ENCODE data around the gene CES4A. TPM values are rescaled to one million over a fixed set of nuclear protein-coding genes. Genes with fewer than 3 reads are reported as not detected.

The CES4A gene
- total and polyA plus RNA-seq, 12 donors, result 3.8 to 20.6 (median 6.2) TPM

DNA sequence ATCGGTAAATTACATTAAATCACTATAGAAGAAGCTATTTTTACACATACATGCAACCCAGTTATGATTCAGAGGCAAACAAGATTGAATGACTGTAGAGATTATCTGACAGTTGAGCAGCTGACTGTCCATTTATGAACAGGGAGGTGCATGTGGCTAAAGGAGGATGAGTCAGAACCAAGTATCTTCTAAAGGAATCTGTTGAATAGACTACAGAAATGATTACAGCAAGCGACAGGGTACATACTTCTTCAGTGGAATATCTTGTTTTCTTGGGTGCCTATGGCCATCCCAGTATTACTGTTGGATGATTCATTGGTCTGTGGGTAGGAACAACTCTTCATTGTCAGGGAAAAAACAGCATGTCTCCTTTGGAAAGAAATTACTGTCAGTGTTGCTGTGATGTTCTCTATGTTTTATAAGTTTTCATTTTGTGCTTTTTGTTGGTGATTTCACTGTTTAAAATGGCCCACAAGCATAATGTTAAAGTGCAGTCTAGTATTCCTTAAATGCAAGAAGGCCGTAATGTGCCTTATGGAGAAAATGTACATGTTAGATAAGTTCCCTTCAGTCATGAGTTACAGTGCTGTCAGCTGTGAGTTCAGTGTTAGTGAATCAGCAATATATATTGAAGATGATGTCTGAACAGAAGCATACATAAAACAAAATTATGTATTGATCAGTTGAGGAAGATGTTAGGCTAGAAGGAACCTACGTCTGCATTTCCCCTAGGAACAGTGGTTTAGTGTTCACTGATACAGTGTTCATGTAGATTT lies 67.5 kb downstream of the CES4A start:
- H3K4me3 ChIP-seq, result no peak overlapping the region
- DNase-seq, result no peak
- H3K27me3 ChIP-seq, result no peaks in the 10 kb centered on the region
- ATAC-seq, result no peak
- peaks cover 0 to 4% (median 0%) of the 10 kb centered on the region in 11 donors for H3K9me3 ChIP-seq
- TF ChIP-seq, protein P1, sequence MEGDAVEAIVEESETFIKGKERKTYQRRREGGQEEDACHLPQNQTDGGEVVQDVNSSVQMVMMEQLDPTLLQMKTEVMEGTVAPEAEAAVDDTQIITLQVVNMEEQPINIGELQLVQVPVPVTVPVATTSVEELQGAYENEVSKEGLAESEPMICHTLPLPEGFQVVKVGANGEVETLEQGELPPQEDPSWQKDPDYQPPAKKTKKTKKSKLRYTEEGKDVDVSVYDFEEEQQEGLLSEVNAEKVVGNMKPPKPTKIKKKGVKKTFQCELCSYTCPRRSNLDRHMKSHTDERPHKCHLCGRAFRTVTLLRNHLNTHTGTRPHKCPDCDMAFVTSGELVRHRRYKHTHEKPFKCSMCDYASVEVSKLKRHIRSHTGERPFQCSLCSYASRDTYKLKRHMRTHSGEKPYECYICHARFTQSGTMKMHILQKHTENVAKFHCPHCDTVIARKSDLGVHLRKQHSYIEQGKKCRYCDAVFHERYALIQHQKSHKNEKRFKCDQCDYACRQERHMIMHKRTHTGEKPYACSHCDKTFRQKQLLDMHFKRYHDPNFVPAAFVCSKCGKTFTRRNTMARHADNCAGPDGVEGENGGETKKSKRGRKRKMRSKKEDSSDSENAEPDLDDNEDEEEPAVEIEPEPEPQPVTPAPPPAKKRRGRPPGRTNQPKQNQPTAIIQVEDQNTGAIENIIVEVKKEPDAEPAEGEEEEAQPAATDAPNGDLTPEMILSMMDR (IDR thresholded peaks at IDR 0.05), result no peak
- WGBS, 2 donors, result 90 to 91% methylated on average over 4 of the region's 4 CpGs
- H3K27ac ChIP-seq, result no peak overlapping the region
- peaks cover 0 to 31% (median 0%) of the 10 kb centered on the region in 9 donors for H3K4me1 ChIP-seq
- H3K36me3 ChIP-seq, result peaks cover 0 to 28% (median 0%) of the 10 kb centered on the region in 9 donors
- intact Hi-C loops (cut with DNase I), result no loop called here

Other genes with a start within 250 kb of the CES4A start
- 100 to 1,000 TPM in 2 of 10 donors, 10 to 100 TPM in 8; 70.4 to 109 (median 89.0) TPM for gene DYNC1LI2, start 237.0 kb upstream of the CES4A start, total RNA-seq
- gene DYNC1LI2, start 237.0 kb upstream of the CES4A start, polyA plus RNA-seq, result 10 to 100 TPM; 27.2 to 53.9 TPM
- gene TERB1, start 187.0 kb upstream of the CES4A start, total RNA-seq, result under 1 TPM in 1 of 10 donors, not detected in 9; 0.12 TPM
- not detected for gene TERB1, start 187.0 kb upstream of the CES4A start, polyA plus RNA-seq
- 10 to 100 TPM; 29.6 to 35.9 (median 31.3) TPM for gene NAE1, start 157.6 kb upstream of the CES4A start, total RNA-seq
- gene NAE1, start 157.6 kb upstream of the CES4A start, polyA plus RNA-seq, result 10 to 100 TPM; 23.7 to 27.8 TPM
- gene CA7, start 144.2 kb upstream of the CES4A start, total RNA-seq, result not detected
- not detected for gene CA7, start 144.2 kb upstream of the CES4A start, polyA plus RNA-seq
- gene PDP2, start 108.1 kb upstream of the CES4A start, total RNA-seq, result 1 to 10 TPM; 2.9 to 5.7 (median 3.8) TPM
- gene PDP2, start 108.1 kb upstream of the CES4A start, polyA plus RNA-seq, result 1 to 10 TPM; 1.2 to 1.4 TPM
- gene CDH16, start 69.7 kb upstream of the CES4A start, total RNA-seq, result under 1 TPM in 3 of 10 donors, not detected in 7; 0.25 to 0.47 (median 0.47) TPM
- under 1 TPM; 0.15 to 0.59 TPM for gene CDH16, start 69.7 kb upstream of the CES4A start, polyA plus RNA-seq
- gene RRAD, start 63.1 kb upstream of the CES4A start, total RNA-seq, result 1,000 to 10,000 TPM in 1 of 10 donors, 100 to 1,000 TPM in 5, 10 to 100 TPM in 4; 48.4 to 1,227 (median 105) TPM
- gene RRAD, start 63.1 kb upstream of the CES4A start, polyA plus RNA-seq, result 100 to 1,000 TPM; 176 to 435 TPM
- 100 to 1,000 TPM; 103 to 196 (median 111) TPM for gene CIAO2B, start 54.2 kb upstream of the CES4A start, total RNA-seq
- gene CIAO2B, start 54.2 kb upstream of the CES4A start, polyA plus RNA-seq, result 100 to 1,000 TPM; 189 to 743 TPM
- 100 to 1,000 TPM in 3 of 10 donors, 10 to 100 TPM in 7; 56.1 to 194 (median 81.5) TPM for gene CES2, start 53.1 kb upstream of the CES4A start, total RNA-seq
- 100 to 1,000 TPM in 1 of 2 donors, 10 to 100 TPM in 1; 25.1 to 145 TPM for gene CES2, start 53.1 kb upstream of the CES4A start, polyA plus RNA-seq
- 1 to 10 TPM in 6 of 10 donors, under 1 TPM in 4; 0.45 to 2.4 (median 1.1) TPM for gene CES3, start 27.3 kb upstream of the CES4A start, total RNA-seq
- gene CES3, start 27.3 kb upstream of the CES4A start, polyA plus RNA-seq, result 1 to 10 TPM in 1 of 2 donors, under 1 TPM in 1; 0.07 to 2.8 TPM
- 10 to 100 TPM; 22.2 to 36.4 (median 29.8) TPM for gene CBFB, start 40.6 kb downstream of the CES4A start, total RNA-seq
- gene CBFB, start 40.6 kb downstream of the CES4A start, polyA plus RNA-seq, result 10 to 100 TPM; 17.6 to 22.9 TPM
- 10 to 100 TPM in 8 of 10 donors, 1 to 10 TPM in 2; 8.9 to 12.7 (median 11.7) TPM for gene PHAF1, start 121.4 kb downstream of the CES4A start, total RNA-seq
- gene PHAF1, start 121.4 kb downstream of the CES4A start, polyA plus RNA-seq, result 1 to 10 TPM; 7.1 to 7.2 TPM
- 10 to 100 TPM in 4 of 10 donors, 1 to 10 TPM in 6; 7.4 to 17.6 (median 9.6) TPM for gene B3GNT9, start 162.4 kb downstream of the CES4A start, total RNA-seq
- 10 to 100 TPM in 1 of 2 donors, 1 to 10 TPM in 1; 5.4 to 19.1 TPM for gene B3GNT9, start 162.4 kb downstream of the CES4A start, polyA plus RNA-seq
- gene TRADD, start 171.3 kb downstream of the CES4A start, total RNA-seq, result 10 to 100 TPM in 1 of 10 donors, 1 to 10 TPM in 9; 4.8 to 12.4 (median 5.7) TPM
- gene TRADD, start 171.3 kb downstream of the CES4A start, polyA plus RNA-seq, result 10 to 100 TPM in 1 of 2 donors, 1 to 10 TPM in 1; 9.7 to 17.9 TPM
- 10 to 100 TPM in 1 of 10 donors, 1 to 10 TPM in 9; 3.9 to 10.5 (median 5.0) TPM for gene FBXL8, start 171.4 kb downstream of the CES4A start, total RNA-seq
- 10 to 100 TPM in 1 of 2 donors, 1 to 10 TPM in 1; 8.6 to 17.3 TPM for gene FBXL8, start 171.4 kb downstream of the CES4A start, polyA plus RNA-seq
- gene HSF4, start 176.2 kb downstream of the CES4A start, total RNA-seq, result 10 to 100 TPM; 32.9 to 71.3 (median 38.6) TPM
- gene HSF4, start 176.2 kb downstream of the CES4A start, polyA plus RNA-seq, result 100 to 1,000 TPM in 1 of 2 donors, 1 to 10 TPM in 1; 9.1 to 199 TPM
- gene NOL3, start 181.9 kb downstream of the CES4A start, total RNA-seq, result 10 to 100 TPM; 71.8 to 92.2 (median 79.9) TPM
- 100 to 1,000 TPM; 115 to 132 TPM for gene NOL3, start 181.9 kb downstream of the CES4A start, polyA plus RNA-seq
- 10 to 100 TPM in 9 of 10 donors, 1 to 10 TPM in 1; 8.0 to 15.2 (median 12.1) TPM for gene MATCAP1, start 195.4 kb downstream of the CES4A start, total RNA-seq
- gene MATCAP1, start 195.4 kb downstream of the CES4A start, polyA plus RNA-seq, result 10 to 100 TPM; 13.0 to 30.9 TPM
- 1 to 10 TPM; 1.8 to 4.8 (median 3.0) TPM for gene EXOC3L1, start 201.5 kb downstream of the CES4A start, total RNA-seq
- 1 to 10 TPM; 7.7 to 8.8 TPM for gene EXOC3L1, start 201.5 kb downstream of the CES4A start, polyA plus RNA-seq
- 10 to 100 TPM; 21.9 to 45.6 (median 28.6) TPM for gene E2F4, start 203.6 kb downstream of the CES4A start, total RNA-seq
- 10 to 100 TPM; 33.4 to 38.4 TPM for gene E2F4, start 203.6 kb downstream of the CES4A start, polyA plus RNA-seq
- gene ELMO3, start 210.5 kb downstream of the CES4A start, total RNA-seq, result 1 to 10 TPM in 1 of 10 donors, under 1 TPM in 9; 0.19 to 1.1 (median 0.42) TPM
- gene ELMO3, start 210.5 kb downstream of the CES4A start, polyA plus RNA-seq, result 1 to 10 TPM; 1.3 to 1.9 TPM
- 10 to 100 TPM in 6 of 10 donors, 1 to 10 TPM in 4; 7.6 to 22.1 (median 11.7) TPM for gene TMEM208, start 238.5 kb downstream of the CES4A start, total RNA-seq
- gene TMEM208, start 238.5 kb downstream of the CES4A start, polyA plus RNA-seq, result 10 to 100 TPM; 74.7 to 92.0 TPM